IMR-90 (cell line): Measurements from ENCODE around the gene PPP1R13B.

Experiments used
- CTCF ChIP-seq: conservative IDR thresholded peaks from 2 replicates; pipeline ENCODE4 v1.5.1; 2012; ENCODE audit warnings: mild to moderate bottlenecking, low read depth, low read length, improper control_type of control experiment
- MAFK ChIP-seq: IDR thresholded peaks from 2 replicates; pipeline ENCODE4 v1.6.1; 2012; ENCODE audit warnings: low read depth, low read length, improper control_type of control experiment
- POLR2A ChIP-seq: IDR thresholded peaks from 2 replicates; pipeline ENCODE4 v1.6.1; 2012; ENCODE audit warnings: mild to moderate bottlenecking, low read depth, low read length
- SMC3 ChIP-seq: fragments of 150-350 bp; IDR thresholded peaks from 2 replicates; pipeline ENCODE4 v1.6.1; 2016; ENCODE audit warnings: low read depth, mild to moderate bottlenecking, antibody characterized with exemption, low read length, moderate library complexity

DNA sequence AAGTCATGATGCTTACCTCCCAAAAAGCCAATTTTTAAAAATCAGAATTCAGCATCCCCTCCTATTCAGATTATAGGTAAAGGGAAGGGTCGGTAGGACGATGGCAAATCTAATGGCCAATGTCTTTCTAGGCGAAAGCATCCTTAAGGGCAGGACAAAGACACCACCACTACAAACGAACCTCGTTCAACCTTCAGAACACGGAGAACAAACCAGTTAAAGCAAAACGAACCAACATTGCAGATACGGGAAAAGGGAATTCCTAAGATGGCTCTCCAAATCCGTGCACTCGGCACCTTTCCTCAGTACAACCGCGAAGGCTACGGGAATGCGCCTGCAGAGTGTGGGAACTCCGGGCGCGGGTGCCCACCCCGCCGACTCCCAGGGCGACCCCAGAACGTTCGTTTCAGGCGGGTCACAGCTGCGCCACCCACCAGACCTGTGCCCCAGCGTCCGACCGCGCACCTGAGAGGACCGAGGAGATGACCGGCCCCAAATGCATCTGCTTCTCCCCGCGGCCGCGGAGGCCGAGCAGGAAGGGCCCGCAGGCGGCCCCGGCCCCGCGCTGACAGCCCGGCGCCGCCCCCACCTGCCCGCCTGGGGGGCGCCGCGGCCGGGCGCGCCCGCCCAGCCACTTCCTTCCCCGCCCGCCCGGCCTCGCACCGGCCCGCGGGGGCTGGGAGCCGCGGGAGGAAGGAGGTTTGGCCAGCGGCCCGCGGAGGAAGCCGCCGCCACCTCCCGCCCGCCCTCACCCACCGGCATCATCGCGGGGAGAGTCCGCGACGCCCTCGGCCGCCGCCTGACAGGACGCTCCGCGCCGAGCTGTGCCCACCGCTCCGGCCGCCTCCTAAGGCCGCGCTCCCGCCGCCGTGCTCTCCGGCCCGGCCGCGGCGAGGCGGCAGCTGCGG is 578 bp downstream of the PPP1R13B start:
- TF ChIP-seq CTCF (no peak), SMC3 (no peak), MAFK (no peak), POLR2A (no peak)
